ENCODE results near the gene ZC3H18. TPM values are rescaled to one million over a fixed set of nuclear protein-coding genes. Genes with fewer than 3 reads are reported as not detected.

The ZC3H18 gene
- total RNA-seq, 1 donor from 2014 or later, result 48.9 TPM

- no peak overlapping the region for H3K27ac Mint-ChIP-seq (ENCODE audit: unreplicated experiment)
- H3K27me3 Mint-ChIP-seq (ENCODE audit: unreplicated experiment), result peaks cover 2% of the 10 kb centered on the region
- H3K9me3 Mint-ChIP-seq (ENCODE audit: unreplicated experiment), result peaks cover 1% of the 10 kb centered on the region
- DNase-seq, result no peak
- peaks cover 7% of the 10 kb centered on the region for H3K4me1 Mint-ChIP-seq (ENCODE audit: low read depth, unreplicated experiment)
- peaks cover 5% of the 10 kb centered on the region for H3K36me3 Mint-ChIP-seq (ENCODE audit: unreplicated experiment)
- TF ChIP-seq CTCF (IDR thresholded peaks at IDR 0.05; ENCODE audit: partially characterized antibody, unreplicated experiment), result no peak
- H3K4me3 Mint-ChIP-seq (ENCODE audit: unreplicated experiment), result no peak overlapping the region
These were observed 25.7 kb downstream of the ZC3H18 start for GRCh38 chr16:88595921-88596320.

GRCh38 chr16:88596483-88596882 is 26.3 kb downstream of the ZC3H18 start:
- no peak for TF ChIP-seq CTCF (IDR thresholded peaks at IDR 0.05; ENCODE audit: partially characterized antibody, unreplicated experiment)
- no peak for DNase-seq
- H3K4me3 Mint-ChIP-seq (ENCODE audit: unreplicated experiment), result no peak overlapping the region
- peaks cover 2% of the 10 kb centered on the region for H3K27me3 Mint-ChIP-seq (ENCODE audit: unreplicated experiment)
- H3K4me1 Mint-ChIP-seq (ENCODE audit: low read depth, unreplicated experiment), result peaks cover 7% of the 10 kb centered on the region
- H3K36me3 Mint-ChIP-seq (ENCODE audit: unreplicated experiment), result peaks cover 5% of the 10 kb centered on the region
- H3K27ac Mint-ChIP-seq (ENCODE audit: unreplicated experiment), result no peak overlapping the region
- H3K9me3 Mint-ChIP-seq (ENCODE audit: unreplicated experiment), result peaks cover 1% of the 10 kb centered on the region

GRCh38 chr16:88597856-88598491 is 27.8 kb downstream of the ZC3H18 start:
- H3K27ac Mint-ChIP-seq (ENCODE audit: unreplicated experiment), result no peak overlapping the region
- peaks cover 5% of the 10 kb centered on the region for H3K4me1 Mint-ChIP-seq (ENCODE audit: low read depth, unreplicated experiment)
- H3K36me3 Mint-ChIP-seq (ENCODE audit: unreplicated experiment), result peaks cover 5% of the 10 kb centered on the region
- DNase-seq, result no peak
- no peak for TF ChIP-seq CTCF (IDR thresholded peaks at IDR 0.05; ENCODE audit: partially characterized antibody, unreplicated experiment)
- no peak overlapping the region for H3K4me3 Mint-ChIP-seq (ENCODE audit: unreplicated experiment)
- H3K27me3 Mint-ChIP-seq (ENCODE audit: unreplicated experiment), result peaks cover 4% of the 10 kb centered on the region
- H3K9me3 Mint-ChIP-seq (ENCODE audit: unreplicated experiment), result peaks cover 1% of the 10 kb centered on the region

- no peak for DNase-seq
- Mint-ChIP-seq H3K27ac (ENCODE audit: unreplicated experiment) (no peak overlapping the region), H3K36me3 (ENCODE audit: unreplicated experiment) (peaks cover 5% of the 10 kb centered on the region), H3K9me3 (ENCODE audit: unreplicated experiment) (peaks cover 1% of the 10 kb centered on the region), H3K4me1 (ENCODE audit: low read depth, unreplicated experiment) (peaks cover 3% of the 10 kb centered on the region), H3K27me3 (ENCODE audit: unreplicated experiment) (peaks cover 4% of the 10 kb centered on the region), H3K4me3 (ENCODE audit: unreplicated experiment) (no peak overlapping the region)
- TF ChIP-seq CTCF (IDR thresholded peaks at IDR 0.05; ENCODE audit: partially characterized antibody, unreplicated experiment), result no peak
These were observed 29.0 kb downstream of the ZC3H18 start for GRCh38 chr16:88599092-88599733.

GRCh38 chr16:88599825-88600538 is 29.8 kb downstream of the ZC3H18 start:
- TF ChIP-seq CTCF (IDR thresholded peaks at IDR 0.05; ENCODE audit: partially characterized antibody, unreplicated experiment), result no peak
- Mint-ChIP-seq H3K9me3 (ENCODE audit: unreplicated experiment) (peaks cover 1% of the 10 kb centered on the region), H3K4me1 (ENCODE audit: low read depth, unreplicated experiment) (peaks cover 3% of the 10 kb centered on the region), H3K4me3 (ENCODE audit: unreplicated experiment) (no peak overlapping the region), H3K27me3 (ENCODE audit: unreplicated experiment) (peaks cover 2% of the 10 kb centered on the region), H3K27ac (ENCODE audit: unreplicated experiment) (no peak overlapping the region), H3K36me3 (ENCODE audit: unreplicated experiment) (peaks cover 5% of the 10 kb centered on the region)
- DNase-seq, result no peak
